Adrenal gland (tissue), 5 donors: ENCODE measurements around the gene CRYAB.

Source experiments
- CTCF ChIP-seq, 6 experiments: fragments of 450-650 bp in 4 of 6; fragments of 200-600 bp in 2 of 6; sonication (generic) in 1 of 6; IDR thresholded peaks; 1 replicate in 5 of 6; 2 replicates in 1 of 6; pipeline versions ENCODE4 v1.5.1 to v1.8.0; 2016 to 2021; ENCODE audit warnings: antibody characterized with exemption in 6 of 6, mild to moderate bottlenecking in 2 of 6, moderate library complexity in 1 of 6
- POLR2A ChIP-seq, 2 donors: fragments of 450-650 bp; IDR thresholded peaks; one replicate each; pipeline ENCODE4 v1.6.1; 2017; ENCODE audit warnings: antibody characterized with exemption in 2 of 2, mild to moderate bottlenecking in 2 of 2, moderate library complexity in 1 of 2
- donor health status: DM: no; HTN: no; CAD: no.

GRCh38 chr11:111934306-111934705 lies 22.7 kb upstream of the CRYAB start:
- no peak for TF ChIP-seq CTCF (IDR thresholded peaks at IDR 0.05)
- TF ChIP-seq POLR2A (IDR thresholded peaks at IDR 0.05): no peak
